ENCODE measurements around the gene MGAT3. TPM values are rescaled to one million over a fixed set of nuclear protein-coding genes. Genes with fewer than 3 reads are reported as not detected.
A peak's percentile ranks its signal among the peaks of the same experiment; 100 is the strongest.

Gene MGAT3
- total and polyA plus RNA-seq, 9 of the 15 experiments (the other 6 are each of a cell fraction or from before 2014, with no cell fraction given): 0.10 to 11.5 (median 4.6) TPM

GRCh38 chr22:39502109-39502788 is 45.4 kb downstream of the MGAT3 start, which contains the start of gene MIEF1 (continued):
- TF ChIP-seq, protein P1, sequence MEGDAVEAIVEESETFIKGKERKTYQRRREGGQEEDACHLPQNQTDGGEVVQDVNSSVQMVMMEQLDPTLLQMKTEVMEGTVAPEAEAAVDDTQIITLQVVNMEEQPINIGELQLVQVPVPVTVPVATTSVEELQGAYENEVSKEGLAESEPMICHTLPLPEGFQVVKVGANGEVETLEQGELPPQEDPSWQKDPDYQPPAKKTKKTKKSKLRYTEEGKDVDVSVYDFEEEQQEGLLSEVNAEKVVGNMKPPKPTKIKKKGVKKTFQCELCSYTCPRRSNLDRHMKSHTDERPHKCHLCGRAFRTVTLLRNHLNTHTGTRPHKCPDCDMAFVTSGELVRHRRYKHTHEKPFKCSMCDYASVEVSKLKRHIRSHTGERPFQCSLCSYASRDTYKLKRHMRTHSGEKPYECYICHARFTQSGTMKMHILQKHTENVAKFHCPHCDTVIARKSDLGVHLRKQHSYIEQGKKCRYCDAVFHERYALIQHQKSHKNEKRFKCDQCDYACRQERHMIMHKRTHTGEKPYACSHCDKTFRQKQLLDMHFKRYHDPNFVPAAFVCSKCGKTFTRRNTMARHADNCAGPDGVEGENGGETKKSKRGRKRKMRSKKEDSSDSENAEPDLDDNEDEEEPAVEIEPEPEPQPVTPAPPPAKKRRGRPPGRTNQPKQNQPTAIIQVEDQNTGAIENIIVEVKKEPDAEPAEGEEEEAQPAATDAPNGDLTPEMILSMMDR (IDR thresholded peaks at IDR 0.05 in 2 of 3, conservative IDR thresholded peaks at IDR 0.05 in 1 of 3; ENCODE audit: insufficient read depth in 2 of 3, low read depth in 1 of 3, low read length in 3 of 3): no peak
- TF ChIP-seq ZNF184 (CRISPR knock-in tag; IDR thresholded peaks at IDR 0.05): no peak
- TF ChIP-seq, protein P2, sequence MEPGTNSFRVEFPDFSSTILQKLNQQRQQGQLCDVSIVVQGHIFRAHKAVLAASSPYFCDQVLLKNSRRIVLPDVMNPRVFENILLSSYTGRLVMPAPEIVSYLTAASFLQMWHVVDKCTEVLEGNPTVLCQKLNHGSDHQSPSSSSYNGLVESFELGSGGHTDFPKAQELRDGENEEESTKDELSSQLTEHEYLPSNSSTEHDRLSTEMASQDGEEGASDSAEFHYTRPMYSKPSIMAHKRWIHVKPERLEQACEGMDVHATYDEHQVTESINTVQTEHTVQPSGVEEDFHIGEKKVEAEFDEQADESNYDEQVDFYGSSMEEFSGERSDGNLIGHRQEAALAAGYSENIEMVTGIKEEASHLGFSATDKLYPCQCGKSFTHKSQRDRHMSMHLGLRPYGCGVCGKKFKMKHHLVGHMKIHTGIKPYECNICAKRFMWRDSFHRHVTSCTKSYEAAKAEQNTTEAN (CRISPR knock-in tag; IDR thresholded peaks at IDR 0.05): no peak
- TF ChIP-seq KLF10 (CRISPR knock-in tag; IDR thresholded peaks at IDR 0.05): no peak
- no peak for TF ChIP-seq HINFP (tag; conservative IDR thresholded peaks at IDR 0.05; ENCODE audit: low read depth)
- TF ChIP-seq U2AF2 (optimal IDR thresholded peaks at IDR 0.05; ENCODE audit: low read depth, low read length): no peak
- TF ChIP-seq, protein P3, sequence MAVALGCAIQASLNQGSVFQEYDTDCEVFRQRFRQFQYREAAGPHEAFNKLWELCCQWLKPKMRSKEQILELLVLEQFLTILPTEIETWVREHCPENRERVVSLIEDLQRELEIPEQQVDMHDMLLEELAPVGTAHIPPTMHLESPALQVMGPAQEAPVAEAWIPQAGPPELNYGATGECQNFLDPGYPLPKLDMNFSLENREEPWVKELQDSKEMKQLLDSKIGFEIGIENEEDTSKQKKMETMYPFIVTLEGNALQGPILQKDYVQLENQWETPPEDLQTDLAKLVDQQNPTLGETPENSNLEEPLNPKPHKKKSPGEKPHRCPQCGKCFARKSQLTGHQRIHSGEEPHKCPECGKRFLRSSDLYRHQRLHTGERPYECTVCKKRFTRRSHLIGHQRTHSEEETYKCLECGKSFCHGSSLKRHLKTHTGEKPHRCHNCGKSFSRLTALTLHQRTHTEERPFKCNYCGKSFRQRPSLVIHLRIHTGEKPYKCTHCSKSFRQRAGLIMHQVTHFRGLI (CRISPR knock-in tag; IDR thresholded peaks at IDR 0.05): no peak
- no peak for TF ChIP-seq NBN (IDR thresholded peaks at IDR 0.05; ENCODE audit: low read depth)
- TF ChIP-seq KLF13 (tag; IDR thresholded peaks at IDR 0.05; ENCODE audit: borderline replicate concordance, low read depth): peak; percentile 57; the same call in 1 of the 2 replicates
- TF ChIP-seq ZNF311 (CRISPR knock-in tag; IDR thresholded peaks at IDR 0.05): no peak
- TF ChIP-seq ZNF121 (CRISPR knock-in tag; conservative IDR thresholded peaks at IDR 0.05): no peak
- TF ChIP-seq, protein P4, sequence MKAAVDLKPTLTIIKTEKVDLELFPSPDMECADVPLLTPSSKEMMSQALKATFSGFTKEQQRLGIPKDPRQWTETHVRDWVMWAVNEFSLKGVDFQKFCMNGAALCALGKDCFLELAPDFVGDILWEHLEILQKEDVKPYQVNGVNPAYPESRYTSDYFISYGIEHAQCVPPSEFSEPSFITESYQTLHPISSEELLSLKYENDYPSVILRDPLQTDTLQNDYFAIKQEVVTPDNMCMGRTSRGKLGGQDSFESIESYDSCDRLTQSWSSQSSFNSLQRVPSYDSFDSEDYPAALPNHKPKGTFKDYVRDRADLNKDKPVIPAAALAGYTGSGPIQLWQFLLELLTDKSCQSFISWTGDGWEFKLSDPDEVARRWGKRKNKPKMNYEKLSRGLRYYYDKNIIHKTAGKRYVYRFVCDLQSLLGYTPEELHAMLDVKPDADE (conservative IDR thresholded peaks at IDR 0.05; ENCODE audit: control insufficient read depth, low read depth, low read length): peak; percentile 29
- TF ChIP-seq RBM17 (IDR thresholded peaks at IDR 0.05; ENCODE audit: borderline replicate concordance, low read depth, low read length): no peak
- TF ChIP-seq KAT2B (IDR thresholded peaks at IDR 0.05; ENCODE audit: low read depth, low read length): no peak
- peak; percentile 59 for TF ChIP-seq ETV1 (tag; conservative IDR thresholded peaks at IDR 0.05; ENCODE audit: low read depth)
- no peak for TF ChIP-seq IFI16 (CRISPR knock-in tag; IDR thresholded peaks at IDR 0.05)
- peak; percentile 70 for TF ChIP-seq TBP (optimal IDR thresholded peaks at IDR 0.05; ENCODE audit: low read depth, low read length)
- TF ChIP-seq SRSF9 (IDR thresholded peaks at IDR 0.05; ENCODE audit: borderline replicate concordance, low read depth, low read length): no peak
- TF ChIP-seq SMARCB1 (IDR thresholded peaks at IDR 0.05; ENCODE audit: insufficient read length, low read depth): no peak
- TF ChIP-seq TSC22D4 (tag; IDR thresholded peaks at IDR 0.05): no peak
